Prostate gland (tissue), 2 donors: Measurements from ENCODE around the gene FAM219B.
"Not testable (repeated sequence)": the region's sequence is repeated elsewhere in the genome, so short reads cannot be mapped to it uniquely, and the experiment has no call there.

ENCODE experiments used
- POLR2A ChIP-seq: fragments of 450-650 bp; IDR thresholded peaks from one replicate; pipeline ENCODE4 v1.6.1; 2016; ENCODE audit warnings: antibody characterized with exemption, mild to moderate bottlenecking
- POLR2AphosphoS5 ChIP-seq: sonication (generic); formaldehyde crosslinking; IDR thresholded peaks from one replicate; pipeline ENCODE4 v1.6.1; 2017; ENCODE audit warnings: antibody characterized with exemption
- TF ChIP-seq, protein P1 (sequence below), 4 experiments: fragments of 200-600 bp in 2 of 4; fragments of 450-650 bp in 2 of 4; sonication (generic) in 2 of 4; IDR thresholded peaks; 1 replicate in 3 of 4; 2 replicates in 1 of 4; pipeline ENCODE4 v1.5.1; 2016 to 2019; ENCODE audit warnings: antibody characterized with exemption in 4 of 4, mild to moderate bottlenecking in 2 of 4, moderate library complexity in 2 of 4

DNA sequence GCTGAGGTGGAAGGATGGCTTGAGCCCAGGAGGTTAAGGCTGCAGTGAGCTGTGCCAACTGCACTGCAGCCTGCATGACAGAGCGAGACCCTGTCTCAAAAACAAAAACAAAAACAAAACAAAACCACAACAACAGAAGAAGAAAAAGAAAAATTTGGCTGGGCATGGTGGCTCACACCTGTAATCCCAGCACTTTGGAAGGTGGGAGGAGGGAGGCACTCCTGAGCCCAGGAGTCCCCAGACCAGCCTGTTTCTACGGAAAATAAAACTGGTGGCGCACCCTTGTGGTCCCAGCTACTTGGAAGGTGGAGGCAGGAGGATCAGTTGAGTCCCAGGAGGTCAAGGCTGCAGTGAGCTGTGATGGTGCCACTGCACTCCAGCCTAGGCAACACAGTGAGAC lies 28.5 kb upstream of the FAM219B start:
- TF ChIP-seq POLR2AphosphoS5, POLR2A: not testable (repeated sequence)
- TF ChIP-seq, protein P1, sequence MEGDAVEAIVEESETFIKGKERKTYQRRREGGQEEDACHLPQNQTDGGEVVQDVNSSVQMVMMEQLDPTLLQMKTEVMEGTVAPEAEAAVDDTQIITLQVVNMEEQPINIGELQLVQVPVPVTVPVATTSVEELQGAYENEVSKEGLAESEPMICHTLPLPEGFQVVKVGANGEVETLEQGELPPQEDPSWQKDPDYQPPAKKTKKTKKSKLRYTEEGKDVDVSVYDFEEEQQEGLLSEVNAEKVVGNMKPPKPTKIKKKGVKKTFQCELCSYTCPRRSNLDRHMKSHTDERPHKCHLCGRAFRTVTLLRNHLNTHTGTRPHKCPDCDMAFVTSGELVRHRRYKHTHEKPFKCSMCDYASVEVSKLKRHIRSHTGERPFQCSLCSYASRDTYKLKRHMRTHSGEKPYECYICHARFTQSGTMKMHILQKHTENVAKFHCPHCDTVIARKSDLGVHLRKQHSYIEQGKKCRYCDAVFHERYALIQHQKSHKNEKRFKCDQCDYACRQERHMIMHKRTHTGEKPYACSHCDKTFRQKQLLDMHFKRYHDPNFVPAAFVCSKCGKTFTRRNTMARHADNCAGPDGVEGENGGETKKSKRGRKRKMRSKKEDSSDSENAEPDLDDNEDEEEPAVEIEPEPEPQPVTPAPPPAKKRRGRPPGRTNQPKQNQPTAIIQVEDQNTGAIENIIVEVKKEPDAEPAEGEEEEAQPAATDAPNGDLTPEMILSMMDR (IDR thresholded peaks at IDR 0.05): not testable (repeated sequence)
